Measurements from ENCODE around the gene IFT25. TPM values are rescaled to one million over a fixed set of nuclear protein-coding genes. Genes with fewer than 3 reads are reported as not detected.
A peak's percentile ranks its signal among the peaks of the same experiment; 100 is the strongest.

IFT25 gene
- polyA plus RNA-seq, 1 donor = 36.0 TPM

DNA sequence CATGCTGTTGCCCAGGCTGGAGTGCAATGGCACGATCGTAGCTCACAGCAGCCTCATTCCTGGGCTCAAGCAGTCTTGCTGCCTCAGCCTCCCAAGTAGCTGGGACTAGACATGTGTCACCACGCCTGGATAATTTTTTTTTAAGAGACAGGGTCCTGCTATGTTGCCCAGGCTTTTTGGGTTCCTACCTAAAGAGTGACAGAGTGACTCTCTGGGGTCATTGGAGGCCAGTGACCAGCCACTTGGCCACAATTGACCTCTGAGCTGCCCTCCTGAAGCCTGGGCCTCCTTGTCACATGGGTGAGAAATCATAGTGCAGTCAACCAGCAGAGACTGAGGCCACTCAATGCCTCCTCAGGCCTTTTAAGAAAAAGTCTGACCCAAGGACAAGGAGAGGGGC lies 45.8 kb downstream of the IFT25 start:
- WGBS (ENCODE audit: insufficient coverage, low lambda C conversion rate) = no CpG with 5 or more reads among the region's 3 CpGs
- H3K27me3 ChIP-seq (ENCODE audit: control insufficient read depth, insufficient read depth, low read length) = no peaks in the 10 kb centered on the region

DNA sequence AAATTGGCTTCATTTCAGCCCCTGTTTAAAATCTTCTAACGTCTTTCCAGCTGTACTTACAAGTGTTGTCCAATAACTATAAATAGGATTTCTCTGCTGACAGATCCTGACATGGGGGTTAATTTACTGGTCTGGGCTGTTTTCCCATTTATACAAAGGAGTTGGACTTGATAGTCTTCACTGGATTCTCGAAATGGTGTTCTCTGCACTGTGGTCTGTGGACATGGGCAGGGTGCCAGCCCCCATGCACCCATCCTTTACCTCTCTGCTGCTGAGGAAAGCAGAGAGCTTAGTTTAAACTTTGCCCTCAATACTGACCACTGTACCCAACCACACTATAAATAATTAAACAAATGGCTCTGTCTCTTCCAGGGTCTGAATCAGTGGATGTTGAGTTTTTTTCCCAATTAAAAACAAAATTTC lies 46.3 kb downstream of the IFT25 start:
- Histone ChIP-seq H3K4me1 (ENCODE audit: control insufficient read depth, insufficient read depth, low read length) (peaks cover 15% of the 10 kb centered on the region), H3K27ac (ENCODE audit: low read length) (no peak overlapping the region), H3K4me3 (ENCODE audit: low read length) (no peak overlapping the region), H3K36me3 (ENCODE audit: control insufficient read depth, insufficient read depth, low read length) (no peaks in the 10 kb centered on the region), H3K9me3 (ENCODE audit: control insufficient read depth, low read depth, low read length) (no peaks in the 10 kb centered on the region), H3K27me3 (ENCODE audit: control insufficient read depth, insufficient read depth, low read length) (no peaks in the 10 kb centered on the region)
- peak in 1 of 2 donors; percentile 42 for DNase-seq
- WGBS (ENCODE audit: insufficient coverage, low lambda C conversion rate) = no CpG with 5 or more reads among the region's 2 CpGs

More for the DNA sequence above, 45.8 kb downstream of the IFT25 start:
- no peak overlapping the region for H3K4me3 ChIP-seq (ENCODE audit: low read length)
- no peak overlapping the region for H3K27ac ChIP-seq (ENCODE audit: low read length)
- no peak for DNase-seq
- peaks cover 10% of the 10 kb centered on the region for H3K4me1 ChIP-seq (ENCODE audit: control insufficient read depth, insufficient read depth, low read length)
- H3K36me3 ChIP-seq (ENCODE audit: control insufficient read depth, insufficient read depth, low read length) = no peaks in the 10 kb centered on the region
- H3K9me3 ChIP-seq (ENCODE audit: control insufficient read depth, low read depth, low read length) = no peaks in the 10 kb centered on the region

DNA sequence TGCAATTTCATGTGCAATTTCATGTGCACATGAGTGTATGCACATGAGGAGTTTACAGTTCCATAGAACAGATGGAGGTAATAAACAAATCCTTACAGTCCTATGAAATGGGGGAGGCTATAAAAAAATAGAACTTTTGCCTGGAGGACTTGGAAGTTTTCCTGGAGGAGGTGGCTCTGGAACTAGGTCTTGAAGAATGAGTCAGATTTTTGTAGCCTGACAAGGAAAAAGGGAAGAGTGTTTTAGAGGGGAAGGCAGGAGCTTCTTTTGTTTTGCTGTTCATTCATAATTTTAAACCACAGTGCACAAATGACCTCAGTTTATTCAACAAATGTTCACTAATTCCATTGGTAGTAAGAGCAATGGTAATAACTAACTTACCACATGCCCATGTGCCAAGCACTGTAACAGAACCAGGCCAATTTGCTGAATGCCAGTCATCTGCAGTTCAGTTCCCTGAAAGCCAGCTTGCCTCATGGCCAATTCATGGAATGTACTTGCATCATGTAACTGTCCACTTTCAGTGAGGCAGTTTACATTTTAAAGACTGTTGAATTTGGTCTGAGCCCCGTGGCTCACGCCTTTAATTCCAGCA lies 48.8 kb downstream of the IFT25 start:
- no peaks in the 10 kb centered on the region for H3K27me3 ChIP-seq (ENCODE audit: control insufficient read depth, insufficient read depth, low read length)
- no peak for DNase-seq
- H3K4me3 ChIP-seq (ENCODE audit: low read length) = no peak overlapping the region
- WGBS (ENCODE audit: insufficient coverage, low lambda C conversion rate) = no CpG with 5 or more reads among the region's 2 CpGs
- H3K36me3 ChIP-seq (ENCODE audit: control insufficient read depth, insufficient read depth, low read length) = no peaks in the 10 kb centered on the region
- no peak overlapping the region for H3K27ac ChIP-seq (ENCODE audit: low read length)
- H3K4me1 ChIP-seq (ENCODE audit: control insufficient read depth, insufficient read depth, low read length) = peaks cover 18% of the 10 kb centered on the region
- no peaks in the 10 kb centered on the region for H3K9me3 ChIP-seq (ENCODE audit: control insufficient read depth, low read depth, low read length)

DNA sequence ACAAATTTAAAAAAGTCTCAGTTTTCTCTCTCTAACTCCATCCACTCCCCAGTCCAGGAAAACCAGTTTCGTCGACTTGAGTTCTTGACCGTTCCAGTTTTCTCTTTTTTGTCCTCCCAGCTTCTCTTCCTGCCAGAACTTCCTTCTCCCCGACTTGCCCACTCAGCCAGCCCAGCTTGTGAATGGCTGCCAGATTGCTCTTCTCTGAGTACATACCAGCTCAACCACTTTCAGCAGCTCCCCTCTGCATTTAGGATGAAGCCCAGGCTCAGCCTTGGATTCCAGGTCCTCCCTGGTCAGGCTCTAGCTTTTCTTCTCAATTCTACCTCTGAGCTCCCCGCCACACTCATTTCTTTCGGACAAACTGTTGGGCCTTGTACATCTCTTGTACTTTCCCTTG lies 50.1 kb downstream of the IFT25 start:
- no peak overlapping the region for H3K4me3 ChIP-seq (ENCODE audit: low read length)
- DNase-seq = no peak
- no peak overlapping the region for H3K27ac ChIP-seq (ENCODE audit: low read length)
- no peaks in the 10 kb centered on the region for H3K27me3 ChIP-seq (ENCODE audit: control insufficient read depth, insufficient read depth, low read length)
- H3K9me3 ChIP-seq (ENCODE audit: control insufficient read depth, low read depth, low read length) = no peaks in the 10 kb centered on the region
- WGBS (ENCODE audit: insufficient coverage, low lambda C conversion rate) = 100% methylated on average over 2 of the region's 6 CpGs
- H3K4me1 ChIP-seq (ENCODE audit: control insufficient read depth, insufficient read depth, low read length) = peaks cover 24% of the 10 kb centered on the region
- no peaks in the 10 kb centered on the region for H3K36me3 ChIP-seq (ENCODE audit: control insufficient read depth, insufficient read depth, low read length)

DNA sequence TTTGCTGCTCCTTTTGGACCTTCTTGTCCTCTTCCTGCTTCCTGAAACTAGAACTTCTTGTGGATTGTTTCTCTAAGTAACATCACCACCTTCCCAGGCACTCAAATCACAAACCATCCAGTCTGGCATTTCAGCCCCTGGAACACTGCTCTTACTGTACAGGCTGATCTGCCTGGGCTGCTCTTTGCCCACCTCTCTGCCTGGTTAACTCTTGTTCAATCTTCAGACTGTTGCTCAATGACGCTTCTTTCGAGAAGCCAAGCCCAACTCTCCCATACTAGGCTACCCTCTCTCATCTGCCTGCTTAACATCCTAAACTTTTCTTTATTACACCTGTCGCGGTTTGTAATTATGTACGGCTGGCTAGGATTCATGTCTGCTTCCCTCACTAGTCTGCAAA lies 50.9 kb downstream of the IFT25 start:
- no peak overlapping the region for H3K27ac ChIP-seq (ENCODE audit: low read length)
- H3K27me3 ChIP-seq (ENCODE audit: control insufficient read depth, insufficient read depth, low read length) = no peaks in the 10 kb centered on the region
- no peak overlapping the region for H3K4me3 ChIP-seq (ENCODE audit: low read length)
- DNase-seq = no peak
- no peaks in the 10 kb centered on the region for H3K9me3 ChIP-seq (ENCODE audit: control insufficient read depth, low read depth, low read length)
- peaks cover 27% of the 10 kb centered on the region for H3K4me1 ChIP-seq (ENCODE audit: control insufficient read depth, insufficient read depth, low read length)
- no peaks in the 10 kb centered on the region for H3K36me3 ChIP-seq (ENCODE audit: control insufficient read depth, insufficient read depth, low read length)
- WGBS (ENCODE audit: insufficient coverage, low lambda C conversion rate) = no CpG with 5 or more reads among the region's 5 CpGs

DNA sequence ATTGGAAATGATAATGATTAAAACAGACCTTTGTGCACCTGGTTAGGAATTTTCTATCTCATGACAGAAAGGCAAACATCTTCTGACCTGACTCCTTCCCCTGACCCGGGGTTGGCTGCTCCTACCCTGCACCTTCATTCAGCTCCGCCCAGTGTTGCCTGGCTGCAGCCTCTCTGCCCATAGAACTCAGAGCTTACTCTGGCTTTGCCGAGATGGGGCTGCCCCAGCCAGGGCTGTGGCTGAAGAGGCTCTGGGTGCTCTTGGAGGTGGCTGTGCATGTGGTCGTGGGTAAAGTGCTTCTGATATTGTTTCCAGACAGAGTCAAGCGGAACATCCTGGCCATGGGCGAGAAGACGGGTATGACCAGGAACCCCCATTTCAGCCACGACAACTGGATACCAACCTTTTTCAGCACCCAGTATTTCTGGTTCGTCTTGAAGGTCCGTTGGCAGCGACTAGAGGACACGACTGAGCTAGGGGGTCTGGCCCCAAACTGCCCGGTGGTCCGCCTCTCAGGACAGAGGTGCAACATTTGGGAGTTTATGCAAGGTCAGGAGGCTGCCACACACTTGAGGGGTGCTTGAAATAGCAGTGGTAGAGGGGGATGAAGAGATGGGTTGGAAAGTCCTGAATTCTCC lies 51.4 kb downstream of the IFT25 start, which contains the start of gene DIO1:
DIO1 (plus strand) TSS at position 189 of the 638 bp plus-strand sequence; CDS start at position 213, 24 bp downstream.
- no CpG with 5 or more reads among the region's 14 CpGs for WGBS (ENCODE audit: insufficient coverage, low lambda C conversion rate)
- H3K4me3 ChIP-seq (ENCODE audit: low read length) = no peak within 1 kb of the TSS
- H3K27ac ChIP-seq (ENCODE audit: low read length) = no peak within 1 kb of the TSS
- H3K4me1 ChIP-seq (ENCODE audit: control insufficient read depth, insufficient read depth, low read length) = peaks cover 25% of the 10 kb centered on the region
- DNase-seq = peak in 1 of 2 donors; percentile 40
- no peaks in the 10 kb centered on the region for H3K36me3 ChIP-seq (ENCODE audit: control insufficient read depth, insufficient read depth, low read length)
- H3K9me3 ChIP-seq (ENCODE audit: control insufficient read depth, low read depth, low read length) = no peaks in the 10 kb centered on the region
- H3K27me3 ChIP-seq (ENCODE audit: control insufficient read depth, insufficient read depth, low read length) = no peaks in the 10 kb centered on the region

DNA sequence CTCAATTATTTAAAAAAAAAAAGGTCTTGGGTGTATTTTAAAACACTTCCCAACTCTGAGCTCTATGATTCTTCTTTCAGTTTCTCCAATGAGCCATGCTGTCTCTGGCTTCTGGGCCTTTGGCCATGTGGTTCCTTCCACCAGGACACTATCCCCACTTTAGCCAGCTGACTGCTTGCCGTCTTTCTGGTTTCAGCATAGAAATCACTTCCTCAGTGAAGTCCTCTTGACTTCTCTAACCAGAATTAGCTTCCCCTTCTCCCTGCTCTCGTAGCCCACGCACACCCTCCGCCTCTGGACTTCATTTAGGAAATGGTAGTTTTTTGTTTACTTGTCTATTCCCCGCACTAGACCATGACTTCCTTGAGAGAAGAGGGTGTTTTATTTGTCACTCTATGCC lies 52.6 kb downstream of the IFT25 start:
- H3K27me3 ChIP-seq (ENCODE audit: control insufficient read depth, insufficient read depth, low read length) = no peaks in the 10 kb centered on the region
- H3K9me3 ChIP-seq (ENCODE audit: control insufficient read depth, low read depth, low read length) = no peaks in the 10 kb centered on the region
- H3K4me1 ChIP-seq (ENCODE audit: control insufficient read depth, insufficient read depth, low read length) = peaks cover 22% of the 10 kb centered on the region
- no peak overlapping the region for H3K27ac ChIP-seq (ENCODE audit: low read length)
- DNase-seq = no peak
- 86% methylated on average over 1 of the region's 5 CpGs for WGBS (ENCODE audit: insufficient coverage, low lambda C conversion rate)
- H3K4me3 ChIP-seq (ENCODE audit: low read length) = no peak overlapping the region
- H3K36me3 ChIP-seq (ENCODE audit: control insufficient read depth, insufficient read depth, low read length) = no peaks in the 10 kb centered on the region

DNA sequence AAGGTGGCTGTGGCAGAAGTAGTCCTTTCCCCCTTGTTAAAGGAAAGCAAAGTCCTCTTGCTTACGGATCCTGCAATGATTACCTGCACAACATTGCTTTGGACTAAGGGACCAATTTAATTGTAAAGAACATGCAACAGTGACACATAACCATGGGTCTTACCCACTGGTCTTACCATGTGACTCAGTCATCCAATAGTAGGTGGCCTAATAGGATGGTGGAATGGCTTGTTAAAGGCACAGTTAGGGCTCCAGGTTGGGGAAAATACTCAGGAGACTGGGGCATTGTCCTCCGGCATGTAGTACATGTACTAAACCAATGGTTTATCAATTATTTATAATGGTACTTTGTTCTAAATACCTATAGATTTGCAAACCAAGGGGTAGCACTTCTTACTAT lies 53.8 kb downstream of the IFT25 start:
- peaks cover 2% of the 10 kb centered on the region for H3K36me3 ChIP-seq (ENCODE audit: control insufficient read depth, insufficient read depth, low read length)
- peaks cover 22% of the 10 kb centered on the region for H3K4me1 ChIP-seq (ENCODE audit: control insufficient read depth, insufficient read depth, low read length)
- no peaks in the 10 kb centered on the region for H3K9me3 ChIP-seq (ENCODE audit: control insufficient read depth, low read depth, low read length)
- WGBS (ENCODE audit: insufficient coverage, low lambda C conversion rate) = no CpG with 5 or more reads among the region's 2 CpGs
- H3K4me3 ChIP-seq (ENCODE audit: low read length) = no peak overlapping the region
- H3K27ac ChIP-seq (ENCODE audit: low read length) = no peak overlapping the region
- H3K27me3 ChIP-seq (ENCODE audit: control insufficient read depth, insufficient read depth, low read length) = no peaks in the 10 kb centered on the region
- peak in 1 of 2 donors; percentile 47 for DNase-seq

DNA sequence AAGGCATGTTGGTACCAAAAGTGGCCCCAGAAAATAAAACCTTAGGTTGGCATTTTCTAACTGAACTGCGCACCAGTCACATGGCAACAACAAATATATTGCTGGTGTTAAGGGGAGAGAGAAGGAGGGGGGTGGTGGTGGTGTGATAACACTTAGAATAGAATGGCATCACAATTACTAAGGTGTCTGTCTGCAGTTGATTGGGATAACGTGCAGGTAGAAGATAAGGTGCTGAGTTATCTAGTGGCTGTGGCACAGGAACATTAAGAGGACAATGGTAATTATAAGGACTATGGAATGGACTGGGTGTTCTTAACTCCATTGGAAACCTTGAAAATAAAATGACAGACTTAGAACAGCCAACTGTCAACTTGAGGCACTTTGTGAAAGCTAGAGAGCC lies 54.5 kb downstream of the IFT25 start:
- H3K27me3 ChIP-seq (ENCODE audit: control insufficient read depth, insufficient read depth, low read length) = no peaks in the 10 kb centered on the region
- WGBS (ENCODE audit: insufficient coverage, low lambda C conversion rate) = no CpG with 5 or more reads among the region's 2 CpGs
- H3K36me3 ChIP-seq (ENCODE audit: control insufficient read depth, insufficient read depth, low read length) = peaks cover 3% of the 10 kb centered on the region
- no peak for DNase-seq
- no peak overlapping the region for H3K27ac ChIP-seq (ENCODE audit: low read length)
- H3K4me3 ChIP-seq (ENCODE audit: low read length) = no peak overlapping the region
- peaks cover 22% of the 10 kb centered on the region for H3K4me1 ChIP-seq (ENCODE audit: control insufficient read depth, insufficient read depth, low read length)
- H3K9me3 ChIP-seq (ENCODE audit: control insufficient read depth, low read depth, low read length) = no peaks in the 10 kb centered on the region

DNA sequence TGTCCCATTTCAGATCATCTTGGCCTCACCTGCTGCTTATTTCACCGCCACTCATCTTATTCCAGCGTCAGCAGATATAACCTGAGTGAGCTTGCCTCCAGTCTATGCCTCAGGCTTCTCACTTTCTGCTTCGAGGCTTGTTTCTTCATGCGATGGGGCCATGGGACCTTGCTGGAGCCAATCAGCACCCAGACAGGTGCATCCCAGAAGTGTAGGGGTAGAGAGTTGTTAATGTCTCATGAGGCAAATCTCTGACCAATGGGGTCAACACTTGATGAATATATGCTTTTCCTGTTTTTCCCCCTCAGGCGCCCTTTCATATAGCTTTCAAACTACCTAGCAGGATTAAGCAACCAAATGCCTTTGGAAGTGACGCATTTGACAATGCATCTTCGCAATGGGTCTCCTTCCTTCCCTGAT lies 55.0 kb downstream of the IFT25 start:
- Histone ChIP-seq H3K9me3 (ENCODE audit: control insufficient read depth, low read depth, low read length) (no peaks in the 10 kb centered on the region), H3K27ac (ENCODE audit: low read length) (no peak overlapping the region), H3K36me3 (ENCODE audit: control insufficient read depth, insufficient read depth, low read length) (peaks cover 3% of the 10 kb centered on the region), H3K27me3 (ENCODE audit: control insufficient read depth, insufficient read depth, low read length) (no peaks in the 10 kb centered on the region), H3K4me1 (ENCODE audit: control insufficient read depth, insufficient read depth, low read length) (peaks cover 22% of the 10 kb centered on the region), H3K4me3 (ENCODE audit: low read length) (no peak overlapping the region)
- WGBS (ENCODE audit: insufficient coverage, low lambda C conversion rate) = no CpG with 5 or more reads among the region's 7 CpGs
- no peak for DNase-seq
